Tongue (tissue), 2 donors: ENCODE data around the gene TFPT. TPM values are rescaled to one million over a fixed set of nuclear protein-coding genes. Genes with fewer than 3 reads are reported as not detected.

ENCODE experiments used
- DNase-seq: peaks from one replicate; pipeline ENCODE4 v3.0.0-alpha.2; 2015
- total RNA-seq: library from RNA; depleted of rRNA; stranded (reverse); fragments of >200 nt; gene quantifications from one replicate; pipeline ENCODE4 v1.2.3, GENCODE V29; 2014

TFPT gene
- total RNA-seq, 1 donor from 2014 or later: 8.7 TPM

- no peak for DNase-seq
Measured at GRCh38 chr19:54069470-54069869, 46.0 kb downstream of the TFPT start.

- no peak for DNase-seq
Measured at GRCh38 chr19:54063350-54064116, 51.9 kb downstream of the TFPT start, which contains the start of gene VSTM1. TSS of gene VSTM1 (minus strand) at chr19:54063897. CDS start at chr19:54063777, 120 bp downstream.

GRCh38 chr19:54062643-54063042, 52.8 kb downstream of the TFPT start:
- DNase-seq: no peak

Other genes starting within 250 kb of the TFPT start
- 38.7 TPM for gene MYADM, start 247.8 kb downstream of the TFPT start, total RNA-seq
- gene PRKCG, start 233.5 kb downstream of the TFPT start, total RNA-seq: not detected
- not detected for gene CACNG7, start 206.4 kb downstream of the TFPT start, total RNA-seq
- gene CACNG8, start 152.7 kb downstream of the TFPT start, total RNA-seq: 0.10 TPM
- gene CACNG6, start 124.0 kb downstream of the TFPT start, total RNA-seq: 22.2 TPM
- not detected for gene VSTM1, start 51.8 kb downstream of the TFPT start, total RNA-seq
- not detected for gene TARM1, start 34.3 kb downstream of the TFPT start, total RNA-seq
- gene OSCAR, start 14.9 kb downstream of the TFPT start, total RNA-seq: 1.5 TPM
- gene NDUFA3, start 12.8 kb downstream of the TFPT start, total RNA-seq: 2.2 TPM
- gene PRPF31, start 97 bp upstream of the TFPT start, total RNA-seq: 44.9 TPM
- gene CNOT3, start 22.1 kb upstream of the TFPT start, total RNA-seq: 16.3 TPM
- gene LENG1, start 44.1 kb upstream of the TFPT start, total RNA-seq: 7.5 TPM
- 4.3 TPM for gene TMC4, start 57.5 kb upstream of the TFPT start, total RNA-seq
- 12.0 TPM for gene MBOAT7, start 73.9 kb upstream of the TFPT start, total RNA-seq
- gene TSEN34, start 75.7 kb upstream of the TFPT start, total RNA-seq: 46.5 TPM
- gene RPS9, start 85.2 kb upstream of the TFPT start, total RNA-seq: 1,569 TPM
- 3.0 TPM for gene LILRB3, start 107.3 kb upstream of the TFPT start, total RNA-seq
- gene LILRA6, start 127.1 kb upstream of the TFPT start, total RNA-seq: not detected
- 4.1 TPM for gene LILRB5, start 141.6 kb upstream of the TFPT start, total RNA-seq
- gene LILRB2, start 165.5 kb upstream of the TFPT start, total RNA-seq: 0.72 TPM
- gene LILRA5, start 197.5 kb upstream of the TFPT start, total RNA-seq: not detected
- gene LILRA4, start 223.5 kb upstream of the TFPT start, total RNA-seq: not detected
- 8.8 TPM for gene LAIR1, start 249.3 kb upstream of the TFPT start, total RNA-seq